IPS-15b (cell line): ENCODE data around the gene FAM13A.

Experiments used
- H3K27me3 ChIP-seq: one replicate; pipeline ENCODE4 v1.6.1; 2013; ENCODE audit warnings: low read length; ENCODE audit not compliant: control insufficient read depth, insufficient read depth
- H3K36me3 ChIP-seq: one replicate; pipeline ENCODE4 v1.6.1; 2013; ENCODE audit warnings: low read length; ENCODE audit not compliant: control insufficient read depth, insufficient read depth
- H3K4me1 ChIP-seq: one replicate; pipeline ENCODE4 v1.6.1; 2013; ENCODE audit warnings: mild to moderate bottlenecking, low read length; ENCODE audit not compliant: control insufficient read depth, insufficient read depth
- H3K4me3 ChIP-seq: one replicate; pipeline ENCODE4 v1.5.1; 2013; ENCODE audit warnings: low read depth, low read length
- H3K9ac ChIP-seq: one replicate; pipeline ENCODE4 v1.6.1; 2013; ENCODE audit warnings: low read depth, mild to moderate bottlenecking, low read length
- H3K9me3 ChIP-seq: one replicate; pipeline ENCODE4 v1.6.1; 2013; ENCODE audit warnings: mild to moderate bottlenecking, low read length; ENCODE audit not compliant: control insufficient read depth, insufficient read depth

The FAM13A gene

GRCh38 chr4:89056953-89057398 is at the start of gene FAM13A:
Gene FAM13A, minus strand, starts transcription at chr4:89057185. Its CDS starts 221 bp downstream, at chr4:89056964.
- no peaks in the 10 kb centered on the region for H3K36me3 ChIP-seq
- H3K4me3 ChIP-seq = peak within 1 kb of the TSS; percentile 69
- H3K4me1 ChIP-seq = peaks cover 15% of the 10 kb centered on the region
- no peaks in the 10 kb centered on the region for H3K9me3 ChIP-seq
- H3K9ac ChIP-seq = peak within 1 kb of the TSS; percentile 48
- no peaks in the 10 kb centered on the region for H3K27me3 ChIP-seq

DNA sequence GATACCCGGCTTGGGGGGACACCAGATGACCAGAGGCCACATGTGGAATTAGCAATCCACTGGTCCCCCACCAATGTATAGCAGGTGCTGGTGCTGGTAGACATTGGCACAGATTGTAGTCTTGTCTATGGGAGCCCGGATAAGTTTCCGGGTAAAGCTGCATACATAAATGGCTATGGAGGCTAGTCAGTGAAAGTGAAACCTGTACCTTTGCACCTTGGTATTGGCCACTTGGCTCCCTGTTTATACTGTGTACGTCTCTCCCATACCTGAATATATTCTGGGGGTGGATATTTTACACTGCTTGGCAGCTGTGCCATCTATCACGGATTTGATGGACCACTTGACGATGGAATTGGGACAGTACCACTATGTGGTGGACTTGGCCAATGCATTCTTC is 48.7 kb upstream of the FAM13A start:
- H3K4me3 ChIP-seq = no peak overlapping the region
- H3K9ac ChIP-seq = no peak overlapping the region
- H3K36me3 ChIP-seq = no peaks in the 10 kb centered on the region
- no peaks in the 10 kb centered on the region for H3K4me1 ChIP-seq
- peaks cover 22% of the 10 kb centered on the region for H3K27me3 ChIP-seq
- H3K9me3 ChIP-seq = no peaks in the 10 kb centered on the region

GRCh38 chr4:89101256-89102161 is 44.5 kb upstream of the FAM13A start:
- H3K4me3 ChIP-seq = no peak overlapping the region
- H3K9ac ChIP-seq = no peak overlapping the region
- no peaks in the 10 kb centered on the region for H3K36me3 ChIP-seq
- H3K27me3 ChIP-seq = no peaks in the 10 kb centered on the region
- no peaks in the 10 kb centered on the region for H3K4me1 ChIP-seq
- H3K9me3 ChIP-seq = no peaks in the 10 kb centered on the region

DNA sequence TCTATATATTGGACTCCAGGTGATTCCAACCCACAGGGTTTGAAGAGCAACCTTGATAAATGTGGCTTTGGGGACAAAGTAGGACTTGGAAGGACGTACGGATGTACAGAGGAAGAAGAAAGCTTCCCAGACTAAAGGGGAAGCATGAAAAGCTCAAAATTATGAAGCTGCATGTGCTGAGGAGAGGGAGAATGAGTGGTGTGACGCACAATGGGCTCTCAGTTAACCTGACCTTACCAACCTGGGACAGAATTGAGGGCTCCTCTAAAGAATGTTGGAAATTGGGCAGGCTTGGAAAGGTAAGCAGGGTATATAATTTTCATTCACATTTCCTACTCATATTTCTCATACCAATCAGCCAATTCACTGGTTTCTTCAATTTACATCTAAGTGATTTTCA is 43.9 kb upstream of the FAM13A start:
- H3K27me3 ChIP-seq = no peaks in the 10 kb centered on the region
- H3K9me3 ChIP-seq = no peaks in the 10 kb centered on the region
- no peak overlapping the region for H3K4me3 ChIP-seq
- no peaks in the 10 kb centered on the region for H3K4me1 ChIP-seq
- H3K9ac ChIP-seq = no peak overlapping the region
- no peaks in the 10 kb centered on the region for H3K36me3 ChIP-seq

DNA sequence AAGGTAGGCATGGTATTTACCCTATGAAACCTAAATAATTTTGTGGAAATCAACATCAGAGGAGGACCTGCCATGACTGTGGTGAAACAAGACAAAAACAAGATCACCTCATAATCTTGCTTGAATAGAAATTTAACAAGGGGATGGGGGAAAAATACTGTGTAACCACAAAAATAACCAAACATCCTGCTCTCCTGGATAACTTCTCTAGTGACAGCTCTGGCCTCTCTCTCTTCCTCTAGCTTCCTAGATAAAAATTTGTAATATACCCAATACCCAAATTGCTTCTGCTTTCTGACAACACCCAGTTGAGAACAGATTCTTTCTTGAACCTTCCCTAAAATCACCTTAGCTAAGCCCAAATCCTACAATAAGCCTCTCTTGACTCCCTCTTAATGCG is 42.5 kb upstream of the FAM13A start:
- Histone ChIP-seq H3K4me3 (no peak overlapping the region), H3K36me3 (no peaks in the 10 kb centered on the region), H3K4me1 (no peaks in the 10 kb centered on the region), H3K9me3 (no peaks in the 10 kb centered on the region), H3K27me3 (no peaks in the 10 kb centered on the region), H3K9ac (no peak overlapping the region)

DNA sequence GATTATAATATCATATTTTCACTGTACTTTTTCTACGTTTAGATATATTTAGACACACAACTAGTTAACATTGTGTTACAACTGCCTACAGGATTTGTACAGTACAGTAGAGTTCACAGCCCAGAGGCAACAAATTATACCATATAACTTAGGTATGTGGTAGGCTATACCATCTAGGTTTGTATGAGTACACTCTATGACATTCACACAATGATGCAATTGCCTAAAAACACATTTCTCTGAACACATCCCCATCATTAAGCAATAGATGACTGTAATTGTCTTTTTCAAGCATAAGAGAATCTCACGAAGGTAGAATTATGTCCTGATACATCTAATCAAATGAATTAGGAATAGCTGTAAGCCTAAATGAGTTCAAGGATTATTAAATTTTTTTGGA is 42.0 kb upstream of the FAM13A start:
- no peaks in the 10 kb centered on the region for H3K27me3 ChIP-seq
- H3K36me3 ChIP-seq = no peaks in the 10 kb centered on the region
- no peaks in the 10 kb centered on the region for H3K9me3 ChIP-seq
- no peak overlapping the region for H3K4me3 ChIP-seq
- no peaks in the 10 kb centered on the region for H3K4me1 ChIP-seq
- no peak overlapping the region for H3K9ac ChIP-seq

- H3K9ac ChIP-seq = no peak overlapping the region
- no peaks in the 10 kb centered on the region for H3K36me3 ChIP-seq
- H3K4me3 ChIP-seq = no peak overlapping the region
- H3K27me3 ChIP-seq = no peaks in the 10 kb centered on the region
- no peaks in the 10 kb centered on the region for H3K9me3 ChIP-seq
- no peaks in the 10 kb centered on the region for H3K4me1 ChIP-seq
Observed at GRCh38 chr4:89078300-89078699, 21.3 kb upstream of the FAM13A start.

DNA sequence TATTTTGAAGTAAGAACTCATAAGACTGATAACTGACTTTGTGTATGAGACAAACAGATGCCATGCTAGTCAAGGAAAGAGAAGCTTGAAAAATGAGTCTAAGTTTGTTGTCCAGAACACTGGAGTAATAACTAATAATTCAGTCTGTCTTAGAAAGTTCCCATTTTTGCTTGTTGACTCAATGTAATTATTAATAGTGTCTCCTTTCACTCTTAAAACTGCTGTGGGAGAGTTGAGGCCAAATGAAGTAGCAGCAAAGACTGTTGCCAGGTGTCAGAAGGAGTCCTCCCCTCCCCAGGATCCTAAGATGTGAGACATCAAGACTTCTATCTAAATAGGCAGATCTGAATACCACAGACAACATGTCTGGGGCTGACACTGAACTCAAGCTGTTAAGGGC is 20.8 kb upstream of the FAM13A start:
- Histone ChIP-seq H3K36me3 (no peaks in the 10 kb centered on the region), H3K9me3 (no peaks in the 10 kb centered on the region), H3K4me3 (no peak overlapping the region), H3K27me3 (no peaks in the 10 kb centered on the region), H3K4me1 (no peaks in the 10 kb centered on the region), H3K9ac (no peak overlapping the region)

DNA sequence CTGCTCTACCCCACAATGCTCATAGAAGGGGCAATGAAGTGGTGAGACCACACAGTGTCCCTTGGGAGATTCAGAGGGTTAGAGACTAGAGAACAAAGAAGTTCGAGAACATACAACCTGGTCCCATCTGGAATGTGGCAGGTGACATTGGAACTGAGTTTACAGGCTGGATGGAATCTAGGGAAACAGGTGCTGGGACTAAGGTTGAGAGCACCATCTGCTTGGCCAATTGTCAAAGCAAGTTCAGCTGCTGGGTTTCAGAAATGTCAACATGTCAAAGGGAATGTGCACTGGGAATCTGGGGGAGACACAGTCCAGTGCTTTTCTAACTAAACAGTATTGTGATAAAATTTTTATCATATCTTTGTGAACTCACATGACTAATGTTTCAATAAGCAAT is 15.9 kb upstream of the FAM13A start:
- H3K36me3 ChIP-seq = no peaks in the 10 kb centered on the region
- no peaks in the 10 kb centered on the region for H3K9me3 ChIP-seq
- H3K9ac ChIP-seq = no peak overlapping the region
- no peaks in the 10 kb centered on the region for H3K27me3 ChIP-seq
- H3K4me1 ChIP-seq = no peaks in the 10 kb centered on the region
- H3K4me3 ChIP-seq = no peak overlapping the region

GRCh38 chr4:89071311-89071710 is 14.3 kb upstream of the FAM13A start:
- Histone ChIP-seq H3K27me3 (no peaks in the 10 kb centered on the region), H3K36me3 (no peaks in the 10 kb centered on the region), H3K9ac (no peak overlapping the region), H3K9me3 (no peaks in the 10 kb centered on the region), H3K4me3 (no peak overlapping the region), H3K4me1 (no peaks in the 10 kb centered on the region)

- Histone ChIP-seq H3K27me3 (no peaks in the 10 kb centered on the region), H3K4me1 (no peaks in the 10 kb centered on the region), H3K36me3 (no peaks in the 10 kb centered on the region)
Observed at GRCh38 chr4:89070041-89070440, 13.1 kb upstream of the FAM13A start.

GRCh38 chr4:89069481-89069880 is 12.5 kb upstream of the FAM13A start:
- H3K9ac ChIP-seq = no peak overlapping the region
- H3K4me3 ChIP-seq = no peak overlapping the region
- no peaks in the 10 kb centered on the region for H3K9me3 ChIP-seq
- H3K36me3 ChIP-seq = no peaks in the 10 kb centered on the region
- no peaks in the 10 kb centered on the region for H3K4me1 ChIP-seq
- H3K27me3 ChIP-seq = no peaks in the 10 kb centered on the region

More at GRCh38 chr4:89070041-89070440, 13.1 kb upstream of the FAM13A start:
- Histone ChIP-seq H3K9ac (no peak overlapping the region), H3K4me3 (no peak overlapping the region), H3K9me3 (no peaks in the 10 kb centered on the region)
